GM12873 (cell line): Measurements from ENCODE around the gene ADARB1.

Source experiments
- TF ChIP-seq, protein P1 (sequence below): IDR thresholded peaks from 2 replicates; pipeline ENCODE4 v1.5.1; 2012; ENCODE audit warnings: low read depth, mild to moderate bottlenecking, moderate library complexity, low read length, control low read depth; ENCODE audit not compliant: insufficient read depth; ENCODE audit errors: missing control alignments

Gene ADARB1

DNA sequence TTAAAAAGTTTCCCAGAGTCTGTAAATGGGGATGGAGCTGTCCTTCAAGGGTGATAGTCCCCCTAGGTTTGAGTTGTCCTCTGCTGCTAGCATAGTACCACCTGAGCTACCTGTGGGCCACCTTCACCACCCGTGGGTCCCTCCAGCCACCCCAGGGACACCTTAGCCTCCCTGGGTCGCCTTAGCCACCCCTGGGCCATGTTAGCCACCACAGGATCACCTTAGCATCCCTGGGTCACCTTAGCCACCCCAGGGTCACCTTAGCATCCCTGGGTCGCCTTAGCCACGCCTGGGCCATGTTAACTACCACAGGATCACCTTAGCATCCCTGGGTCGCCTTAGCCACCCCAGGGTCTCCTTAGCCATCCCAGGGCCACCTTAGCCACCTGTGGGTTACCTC, 67.1 kb downstream of the ADARB1 start:
- TF ChIP-seq, protein P1, sequence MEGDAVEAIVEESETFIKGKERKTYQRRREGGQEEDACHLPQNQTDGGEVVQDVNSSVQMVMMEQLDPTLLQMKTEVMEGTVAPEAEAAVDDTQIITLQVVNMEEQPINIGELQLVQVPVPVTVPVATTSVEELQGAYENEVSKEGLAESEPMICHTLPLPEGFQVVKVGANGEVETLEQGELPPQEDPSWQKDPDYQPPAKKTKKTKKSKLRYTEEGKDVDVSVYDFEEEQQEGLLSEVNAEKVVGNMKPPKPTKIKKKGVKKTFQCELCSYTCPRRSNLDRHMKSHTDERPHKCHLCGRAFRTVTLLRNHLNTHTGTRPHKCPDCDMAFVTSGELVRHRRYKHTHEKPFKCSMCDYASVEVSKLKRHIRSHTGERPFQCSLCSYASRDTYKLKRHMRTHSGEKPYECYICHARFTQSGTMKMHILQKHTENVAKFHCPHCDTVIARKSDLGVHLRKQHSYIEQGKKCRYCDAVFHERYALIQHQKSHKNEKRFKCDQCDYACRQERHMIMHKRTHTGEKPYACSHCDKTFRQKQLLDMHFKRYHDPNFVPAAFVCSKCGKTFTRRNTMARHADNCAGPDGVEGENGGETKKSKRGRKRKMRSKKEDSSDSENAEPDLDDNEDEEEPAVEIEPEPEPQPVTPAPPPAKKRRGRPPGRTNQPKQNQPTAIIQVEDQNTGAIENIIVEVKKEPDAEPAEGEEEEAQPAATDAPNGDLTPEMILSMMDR: no peak

DNA sequence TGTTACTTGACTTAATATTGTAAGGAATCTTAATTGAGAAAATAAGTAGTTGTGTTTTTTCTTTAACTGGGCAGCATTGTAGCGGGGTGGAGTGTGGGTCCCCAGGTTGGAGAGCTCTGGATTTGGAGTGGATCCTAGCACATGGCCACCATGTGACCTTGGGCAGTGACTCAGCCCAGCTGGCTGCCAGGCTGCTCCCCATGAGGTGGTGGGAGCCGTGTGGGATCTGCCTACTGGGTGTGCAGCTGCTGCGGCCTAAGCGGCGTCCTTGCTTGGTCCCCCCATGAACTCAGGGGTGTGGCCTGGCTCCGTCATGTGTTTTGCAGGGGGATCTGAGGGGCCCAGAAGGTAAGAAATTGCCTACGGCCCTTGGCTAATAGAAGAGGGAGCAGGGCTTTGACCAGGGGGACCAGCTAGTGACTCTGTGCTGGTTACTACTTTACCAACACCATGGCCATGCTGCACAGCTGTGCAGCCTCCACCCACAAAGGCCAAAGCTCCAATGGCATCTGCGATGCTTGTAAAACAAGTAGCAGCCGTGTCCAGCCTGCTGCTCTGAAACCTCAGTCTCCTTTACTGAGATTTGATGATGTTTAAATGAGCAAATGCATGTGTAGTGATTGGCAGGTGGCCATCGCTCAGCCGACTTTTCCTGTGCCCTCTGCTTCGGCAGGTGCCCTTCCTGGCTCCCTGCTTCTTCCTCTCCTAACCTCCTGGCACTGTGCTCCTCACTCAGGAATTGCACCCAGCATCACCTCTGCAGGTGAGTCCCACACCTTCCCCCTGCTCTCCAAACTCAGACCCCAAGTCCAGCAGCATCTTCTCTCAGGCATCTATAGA, 68.3 kb downstream of the ADARB1 start:
- TF ChIP-seq, protein P1: no peak

DNA sequence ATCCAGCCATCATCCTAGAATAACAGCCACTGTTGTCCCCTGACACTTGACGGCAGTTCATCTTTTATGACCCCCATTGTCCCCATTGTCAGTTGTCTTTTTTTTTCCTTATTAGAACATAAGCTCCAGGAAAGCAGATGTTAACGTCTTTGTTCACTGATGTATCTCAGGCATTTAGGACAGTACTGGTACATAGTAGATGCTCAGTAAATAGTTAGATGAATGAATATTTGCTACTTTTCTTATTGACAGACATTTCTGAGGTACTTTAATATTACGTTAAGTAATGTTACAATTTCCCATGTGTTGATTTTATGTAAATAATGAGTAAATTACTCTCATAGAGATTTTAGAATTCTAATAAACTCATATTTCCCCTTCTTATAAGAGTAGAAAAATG, 69.5 kb downstream of the ADARB1 start:
- TF ChIP-seq, protein P1: no peak

DNA sequence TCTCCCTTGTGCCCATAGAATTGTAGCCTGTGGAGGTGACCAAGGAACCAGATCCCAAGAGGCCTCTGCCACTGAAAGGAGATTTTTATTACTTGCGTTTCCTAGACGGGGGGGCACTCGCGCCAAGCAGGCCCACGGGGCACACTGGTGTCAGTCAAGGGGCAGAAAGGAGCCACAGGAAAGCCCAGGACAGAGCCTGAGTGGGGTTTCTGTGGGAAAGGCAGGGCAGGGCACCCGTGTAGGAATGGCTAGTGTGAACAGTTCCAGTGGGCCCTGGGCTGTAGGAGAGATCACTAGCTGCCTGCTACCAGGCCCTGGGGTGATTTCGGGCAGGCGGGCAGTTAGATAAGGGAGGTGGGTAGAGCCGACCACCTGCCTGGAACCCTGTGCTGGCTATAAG, 70.8 kb downstream of the ADARB1 start:
- TF ChIP-seq, protein P1: no peak

DNA sequence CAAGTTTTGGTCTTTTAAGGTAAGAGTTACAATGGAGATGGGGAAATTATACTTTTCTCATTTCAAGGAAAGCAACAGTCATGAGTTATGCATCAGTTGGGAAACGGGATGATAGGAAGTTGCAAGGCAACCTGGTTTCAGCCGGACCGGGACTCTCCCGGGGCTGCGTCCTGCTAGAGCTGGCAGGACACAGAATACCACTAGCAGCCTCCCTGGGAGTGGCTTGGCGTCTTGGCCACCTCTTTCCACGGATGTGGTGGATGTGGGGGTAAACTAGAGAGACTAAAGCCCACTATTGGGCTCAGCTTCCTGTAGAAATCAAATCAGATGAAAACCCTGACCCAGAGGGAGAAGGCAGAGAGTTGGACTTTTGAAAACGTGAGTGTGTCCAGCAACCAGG, 71.9 kb downstream of the ADARB1 start:
- TF ChIP-seq, protein P1: no peak

DNA sequence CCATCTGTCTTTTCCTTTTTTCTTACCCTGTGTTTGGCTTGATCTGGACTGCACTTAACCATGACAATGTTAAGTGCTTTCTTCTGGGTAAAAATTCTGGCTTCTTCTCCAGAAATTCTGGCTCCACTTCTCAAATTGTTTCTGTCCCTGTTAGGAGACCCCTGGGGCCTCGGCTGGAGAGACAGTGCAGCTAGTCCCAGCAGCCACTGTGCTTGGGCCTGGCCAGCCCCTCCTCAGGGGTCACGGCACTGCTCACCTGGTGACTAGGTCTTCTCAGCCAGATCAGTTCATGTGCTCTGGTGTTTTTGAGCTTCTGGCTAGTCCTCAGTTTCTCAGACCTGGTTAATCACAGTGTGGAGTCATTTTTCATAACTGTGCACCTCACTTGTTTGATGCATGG, 72.4 kb downstream of the ADARB1 start:
- TF ChIP-seq, protein P1: no peak

DNA sequence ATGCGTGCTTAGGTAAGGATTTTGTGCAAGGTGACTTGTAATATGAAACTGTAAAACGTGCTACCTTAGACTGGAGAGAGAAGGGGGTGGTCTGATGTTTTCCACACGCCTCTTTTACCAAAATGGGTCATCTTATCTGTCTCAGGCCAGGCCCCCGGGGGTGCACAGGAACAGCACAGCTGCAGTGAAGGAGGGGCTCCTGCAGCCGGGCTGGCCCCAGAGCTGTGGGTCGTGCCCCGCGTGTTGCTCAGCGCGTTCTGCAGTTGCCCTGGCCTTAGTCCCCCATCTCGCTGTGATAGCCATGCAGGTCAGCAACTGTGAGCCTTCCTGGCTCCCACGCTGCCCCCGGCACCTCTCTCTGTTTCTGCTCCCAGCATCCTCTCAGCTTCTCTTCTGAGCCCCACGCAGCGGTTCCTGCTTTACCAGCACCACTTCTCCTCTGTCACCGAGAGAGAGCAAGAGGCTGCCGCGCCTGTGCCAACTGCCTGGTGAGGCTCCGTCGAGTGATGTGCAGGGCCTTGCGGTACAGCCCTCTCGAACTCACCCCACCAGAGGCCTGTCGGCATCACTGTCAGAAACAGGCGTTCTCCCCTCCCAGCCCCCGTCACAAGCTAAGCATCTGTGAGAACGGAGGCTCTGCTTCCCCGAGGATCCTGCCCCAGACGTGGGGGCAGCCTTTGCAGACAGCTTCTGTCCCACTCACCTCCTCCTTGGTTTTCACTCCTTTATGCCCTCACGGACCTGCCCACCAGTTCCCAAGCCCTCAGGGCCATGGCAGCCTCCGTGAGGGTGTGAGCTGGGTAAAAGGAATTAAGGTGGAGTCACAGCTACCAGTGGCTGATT, 73.3 kb downstream of the ADARB1 start:
- TF ChIP-seq, protein P1: no peak
